H9 (cell line): Measurements from ENCODE around the gene SLC31A2. TPM values are rescaled to one million over a fixed set of nuclear protein-coding genes. Genes with fewer than 3 reads are reported as not detected.

Source experiments
- DNase-seq: peaks from one replicate; pipeline ENCODE4 v3.0.0-alpha.2; 2017
- H2AFZ ChIP-seq: one replicate; pipeline ENCODE4 v1.6.1; 2013; ENCODE audit warnings: mild to moderate bottlenecking, low read length, control low read depth, moderate library complexity
- H2AK5ac ChIP-seq: 2 replicates; pipeline ENCODE4 v1.6.1; 2013; ENCODE audit warnings: low read length, control low read depth, mixed read lengths; ENCODE audit not compliant: insufficient read length
- H2BK120ac ChIP-seq: one replicate; pipeline ENCODE4 v1.6.1; 2013; ENCODE audit warnings: low read depth, mild to moderate bottlenecking, low read length, control low read depth, inconsistent platforms; ENCODE audit not compliant: poor library complexity, severe bottlenecking
- H2BK12ac ChIP-seq: 2 replicates; pipeline ENCODE4 v1.6.1; 2013; ENCODE audit warnings: low read length, control low read depth, mixed read lengths, low read depth; ENCODE audit not compliant: insufficient read length
- H2BK15ac ChIP-seq: 2 replicates; pipeline ENCODE4 v1.6.1; 2013; ENCODE audit warnings: low read depth, low read length, control low read depth
- H2BK20ac ChIP-seq: one replicate; pipeline ENCODE4 v1.6.1; 2013; ENCODE audit warnings: low read depth, mild to moderate bottlenecking, low read length, control low read depth, inconsistent platforms; ENCODE audit not compliant: poor library complexity, severe bottlenecking
- H2BK5ac ChIP-seq: 2 replicates; pipeline ENCODE4 v1.6.1; 2013; ENCODE audit warnings: low read length, control low read depth, mixed read lengths; ENCODE audit not compliant: insufficient read length
- H3K14ac ChIP-seq: 2 replicates; pipeline ENCODE4 v1.6.1; 2013; ENCODE audit warnings: low read length, control low read depth; ENCODE audit not compliant: insufficient read depth
- H3K18ac ChIP-seq: 2 replicates; pipeline ENCODE4 v1.6.1; 2013; ENCODE audit warnings: low read depth, mild to moderate bottlenecking, mixed read lengths, low read length, control low read depth; ENCODE audit not compliant: insufficient read length
- H3K23ac ChIP-seq: 2 replicates; pipeline ENCODE4 v1.6.1; 2013; ENCODE audit warnings: low read length, control low read depth, mixed read lengths, low read depth; ENCODE audit not compliant: insufficient read length
- H3K23me2 ChIP-seq: 2 replicates; pipeline ENCODE4 v1.6.1; 2013; ENCODE audit warnings: low read depth, mild to moderate bottlenecking, mixed read lengths, low read length, control low read depth; ENCODE audit not compliant: insufficient read length, poor library complexity, severe bottlenecking
- H3K27ac ChIP-seq: 2 replicates; pipeline ENCODE4 v1.5.1; 2013; ENCODE audit warnings: low read length, control low read depth, mixed read lengths, low read depth; ENCODE audit not compliant: insufficient read length
- H3K27me3 ChIP-seq: 2 replicates; pipeline ENCODE4 v1.6.1; 2013; ENCODE audit warnings: low read length, control low read depth, inconsistent platforms; ENCODE audit not compliant: insufficient read depth
- H3K4ac ChIP-seq: 2 replicates; pipeline ENCODE4 v1.6.1; 2013; ENCODE audit warnings: low read depth, mild to moderate bottlenecking, control low read depth, inconsistent platforms, low read length, moderate library complexity
- H3K4me1 ChIP-seq: 2 replicates; pipeline ENCODE4 v1.6.1; 2013; ENCODE audit warnings: low read length, control low read depth, inconsistent platforms; ENCODE audit not compliant: insufficient read depth
- H3K4me2 ChIP-seq: 2 replicates; pipeline ENCODE4 v1.6.1; 2013; ENCODE audit warnings: low read length, control low read depth, mixed read lengths; ENCODE audit not compliant: insufficient read length, insufficient read depth
- H3K56ac ChIP-seq: 2 replicates; pipeline ENCODE4 v1.6.1; 2013; ENCODE audit warnings: low read depth, mild to moderate bottlenecking, mixed read lengths, low read length, control low read depth; ENCODE audit not compliant: insufficient read length
- H3K79me1 ChIP-seq: 2 replicates; pipeline ENCODE4 v1.6.1; 2013; ENCODE audit warnings: low read depth, mild to moderate bottlenecking, moderate library complexity, low read length, control low read depth, inconsistent platforms; ENCODE audit not compliant: insufficient read depth, poor library complexity, severe bottlenecking
- H3K79me2 ChIP-seq: 2 replicates; pipeline ENCODE4 v1.6.1; 2013; ENCODE audit warnings: low read length, control low read depth, inconsistent platforms; ENCODE audit not compliant: insufficient read depth
- H3K9ac ChIP-seq: 2 replicates; pipeline ENCODE4 v1.6.1; 2013; ENCODE audit warnings: low read length, control low read depth, mixed read lengths; ENCODE audit not compliant: insufficient read length; ENCODE audit errors: extremely low read depth
- H3K9me3 ChIP-seq: one replicate; pipeline ENCODE4 v1.6.1; 2013; ENCODE audit warnings: low read depth, low read length, inconsistent platforms; ENCODE audit not compliant: control insufficient read depth
- H3T11ph ChIP-seq: one replicate; pipeline ENCODE4 v1.6.1; 2013; ENCODE audit warnings: mild to moderate bottlenecking, low read length, control low read depth, inconsistent platforms
- H4K20me1 ChIP-seq: one replicate; pipeline ENCODE4 v1.6.1; 2013; ENCODE audit not compliant: control insufficient read depth, insufficient read length, insufficient read depth
- H4K5ac ChIP-seq: 2 replicates; pipeline ENCODE4 v1.6.1; 2013; ENCODE audit warnings: low read depth, mild to moderate bottlenecking, mixed read lengths, low read length, control low read depth; ENCODE audit not compliant: insufficient read length
- H4K8ac ChIP-seq: replicated peaks from 2 replicates; pipeline ENCODE4 v1.6.1; 2013; ENCODE audit warnings: low read length, control low read depth, mixed read lengths, low read depth; ENCODE audit not compliant: insufficient read length
- H4K91ac ChIP-seq: 2 replicates; pipeline ENCODE4 v1.6.1; 2013; ENCODE audit warnings: low read depth, mild to moderate bottlenecking, moderate library complexity, mixed read lengths, low read length, control low read depth; ENCODE audit not compliant: insufficient read length
- H3K27ac Mint-ChIP-seq, 3 experiments: 2 replicates in 2 of 3; 3 replicates in 1 of 3; pipeline ENCODE4 v1.8.0; 2020 to 2021; ENCODE audit warnings: mixed read lengths in 3 of 3, mild to moderate bottlenecking in 1 of 3, moderate library complexity in 1 of 3
- H3K27me3 Mint-ChIP-seq: 2 replicates; pipeline ENCODE4 v1.8.0; 2021; ENCODE audit warnings: low read depth, mild to moderate bottlenecking, moderate library complexity, mixed read lengths
- H3K36me3 Mint-ChIP-seq, 3 experiments: 2 replicates in 2 of 3; 3 replicates in 1 of 3; pipeline ENCODE4 v1.8.0; 2020 to 2021; ENCODE audit warnings: low read depth in 3 of 3, mixed read lengths in 3 of 3; ENCODE audit not compliant: insufficient read depth in 1 of 3
- H3K4me1 Mint-ChIP-seq, 2 experiments: 2 replicates each; pipeline ENCODE4 v1.8.0; 2020; ENCODE audit warnings: mixed read lengths in 2 of 2
- H3K4me3 Mint-ChIP-seq, 2 experiments: 2 replicates in 1 of 2; 3 replicates in 1 of 2; pipeline ENCODE4 v1.8.0; 2020 to 2021; ENCODE audit warnings: mild to moderate bottlenecking in 2 of 2, mixed read lengths in 2 of 2, moderate library complexity in 1 of 2
- H3K9me3 Mint-ChIP-seq, 2 experiments: 2 replicates in 1 of 2; 3 replicates in 1 of 2; pipeline ENCODE4 v1.8.0; 2020; ENCODE audit warnings: mild to moderate bottlenecking in 2 of 2, mixed read lengths in 2 of 2, moderate library complexity in 1 of 2
- CTCF ChIP-seq: fragments of 200-600 bp; sonication (generic); conservative IDR thresholded peaks from 3 replicates; pipeline ENCODE4 v1.8.0; 2021; ENCODE audit warnings: antibody characterized with exemption, mild to moderate bottlenecking
- WGBS: extraction: QIAGEN DNeasy Blood & Tissue Kit; methylation state at CpG from one replicate; pipeline ENCODE4 v1.1.7; 2013; ENCODE audit warnings: missing lambda C conversion rate, low lambda C conversion rate, mixed read lengths; ENCODE audit not compliant: insufficient read length; ENCODE audit errors: extremely low coverage; 5-methylcytosine and 5-hydroxymethylcytosine counted together
- total RNA-seq: library from RNA; stranded (reverse); gene quantifications from 2 replicates; pipeline ENCODE4 v1.2.1, GENCODE V29; 2021

SLC31A2 gene
- total RNA-seq, 1 experiment from 2014 or later: 1.0 TPM

GRCh38 chr9:113138760-113139159 is 12.0 kb upstream of the SLC31A2 start:
- no peak overlapping the region for H2AK5ac ChIP-seq
- TF ChIP-seq CTCF: no peak
- no peak overlapping the region for H3K4me2 ChIP-seq
- H3K23ac ChIP-seq: no peak overlapping the region
- H3K18ac ChIP-seq: no peak overlapping the region
- H3K56ac ChIP-seq: no peak overlapping the region
- H2BK120ac ChIP-seq: no peak overlapping the region
- no peak overlapping the region for H2AFZ ChIP-seq
- H4K8ac ChIP-seq: no peak overlapping the region
- no peak overlapping the region for H3K27ac ChIP-seq
- no peak overlapping the region for H4K91ac ChIP-seq
- H4K5ac ChIP-seq: no peak overlapping the region
- Mint-ChIP-seq H3K36me3 (no peaks in the 10 kb centered on the region), H3K27ac (no peak overlapping the region), H3K4me3 (no peak overlapping the region), H3K9me3 (peaks cover 7 to 12% of the 10 kb centered on the region in 2 experiments; a peak in 3 of 5 replicates), H3K4me1 (peaks cover 4 to 10% of the 10 kb centered on the region in 2 experiments; a peak in 3 of 4 replicates), H3K27me3 (peaks cover 7% of the 10 kb centered on the region)
- no peak overlapping the region for H2BK15ac ChIP-seq
- H3K27me3 ChIP-seq: no peaks in the 10 kb centered on the region
- no peak overlapping the region for H2BK5ac ChIP-seq
- no peaks in the 10 kb centered on the region for H3K23me2 ChIP-seq
- no peak overlapping the region for H3K9ac ChIP-seq
- H3K79me1 ChIP-seq: no peaks in the 10 kb centered on the region
- H2BK12ac ChIP-seq: no peak overlapping the region
- no peak overlapping the region for H3K14ac ChIP-seq
- H3K9me3 ChIP-seq: no peaks in the 10 kb centered on the region
- no peak overlapping the region for H3K4ac ChIP-seq
- no peaks in the 10 kb centered on the region for H3K79me2 ChIP-seq
- H3T11ph ChIP-seq: no peak overlapping the region
- no peaks in the 10 kb centered on the region for H4K20me1 ChIP-seq
- no CpG with 5 or more reads among the region's 3 CpGs for WGBS
- no peaks in the 10 kb centered on the region for H3K4me1 ChIP-seq
- H2BK20ac ChIP-seq: no peak overlapping the region
- DNase-seq: no peak
